GM08714 (cell line): ENCODE results near the gene CFAP65.

Source experiments
- H3K4me3 ChIP-seq: fragments of 200-500 bp; sonication (Bioruptor generic); 2 replicates; pipeline ENCODE4 v1.5.1; 2014; ENCODE audit warnings: mild to moderate bottlenecking, low read length, inconsistent platforms
- ZNF274 ChIP-seq: IDR thresholded peaks from 2 replicates; pipeline ENCODE4 v1.6.1; 2012; ENCODE audit warnings: mild to moderate bottlenecking, low read depth, low read length

Gene CFAP65

DNA sequence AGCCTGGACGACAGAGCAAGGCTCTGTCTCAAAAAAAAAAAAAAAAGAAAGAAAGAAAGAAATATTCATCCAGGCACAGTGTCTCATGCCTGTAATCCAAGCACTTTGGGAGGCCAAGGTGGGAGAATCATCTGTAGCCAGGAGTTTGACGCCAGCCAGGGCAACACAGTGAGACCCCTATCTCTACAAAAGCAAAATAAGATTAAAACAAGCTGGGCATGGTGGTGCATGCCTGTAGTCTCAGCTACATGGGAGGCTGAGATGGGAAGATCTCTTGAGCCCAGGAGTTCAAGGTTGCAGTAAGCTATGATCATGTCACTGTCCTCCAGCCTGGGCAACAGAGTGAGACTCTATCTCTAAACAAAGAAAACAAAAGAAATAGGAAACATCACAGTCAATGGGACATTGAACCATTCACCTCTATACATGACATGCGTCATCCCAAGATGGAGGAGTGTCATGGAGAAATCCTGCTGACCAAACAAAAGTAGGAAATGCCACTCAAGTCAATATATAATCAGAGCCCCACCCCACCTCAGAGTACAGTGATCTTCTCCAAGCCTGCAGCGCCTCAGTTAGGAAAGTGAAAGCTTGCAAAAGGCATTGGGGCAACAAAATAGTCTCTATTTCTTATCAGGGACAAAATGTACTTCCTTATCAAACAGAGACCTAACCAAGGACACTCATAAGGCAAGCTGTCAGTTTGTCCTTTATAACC lies 66.1 kb downstream of the CFAP65 start:
- H3K4me3 ChIP-seq: no peak overlapping the region
- TF ChIP-seq ZNF274: no peak

DNA sequence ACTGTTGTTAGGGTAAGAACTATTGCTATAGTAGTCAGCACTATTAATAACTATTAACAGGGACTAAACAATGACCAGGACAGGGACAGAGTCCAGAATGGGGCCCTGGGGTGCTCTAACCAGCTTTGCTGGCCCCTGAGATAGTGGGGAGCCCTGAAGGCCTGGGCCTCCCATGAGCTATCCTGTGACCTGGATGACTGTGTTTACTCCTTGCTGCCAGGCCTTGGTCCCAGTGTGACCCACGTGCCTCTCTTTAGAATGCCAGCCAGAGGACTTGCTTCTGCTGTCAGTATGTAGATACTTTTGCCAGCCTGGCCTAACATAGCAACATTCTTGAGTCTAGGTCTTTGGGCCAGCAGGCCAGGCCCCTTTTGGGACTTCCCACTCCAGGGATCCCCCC lies 70.4 kb downstream of the CFAP65 start:
- TF ChIP-seq ZNF274: no peak
- no peak overlapping the region for H3K4me3 ChIP-seq

- TF ChIP-seq ZNF274: no peak
- H3K4me3 ChIP-seq: no peak overlapping the region
These were observed 77.1 kb downstream of the CFAP65 start for GRCh38 chr2:218964041-218964771.

- no peak overlapping the region for H3K4me3 ChIP-seq
These were observed 77.7 kb downstream of the CFAP65 start for GRCh38 chr2:218963601-218964000.

DNA sequence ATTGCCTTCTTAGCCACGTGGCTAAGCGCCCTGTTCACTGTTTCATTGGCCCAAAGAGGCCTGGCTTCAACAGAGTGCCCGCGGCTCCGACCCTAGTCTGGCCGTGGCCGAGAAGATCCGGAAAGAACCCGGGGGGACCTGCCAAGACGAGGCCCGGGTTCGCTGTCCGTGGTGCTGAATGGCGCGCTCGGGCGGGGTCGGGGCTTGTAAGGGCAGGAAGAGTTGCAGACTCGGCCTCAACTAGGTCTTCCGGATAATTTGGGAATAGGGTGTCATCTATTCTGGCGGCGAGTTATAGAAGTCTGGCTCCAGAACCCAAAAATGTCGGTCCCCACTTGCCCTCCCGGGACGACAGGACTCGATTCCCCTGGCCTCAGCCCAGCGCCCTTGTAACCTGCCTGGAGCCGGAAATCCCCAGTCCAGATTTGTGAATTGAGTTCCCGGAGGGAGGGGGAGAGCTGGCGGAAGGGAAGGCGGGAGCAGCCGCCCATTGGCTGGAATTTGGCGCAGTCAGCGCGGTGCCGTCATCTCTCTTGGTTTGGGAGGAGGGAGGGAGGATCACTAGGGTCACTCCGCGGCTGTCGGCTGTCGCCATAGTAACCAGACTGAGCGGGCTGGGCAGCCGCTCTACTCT lies 78.3 kb downstream of the CFAP65 start:
- no peak for TF ChIP-seq ZNF274
- no peak overlapping the region for H3K4me3 ChIP-seq

More at GRCh38 chr2:218963601-218964000, 77.7 kb downstream of the CFAP65 start:
- no peak for TF ChIP-seq ZNF274

DNA sequence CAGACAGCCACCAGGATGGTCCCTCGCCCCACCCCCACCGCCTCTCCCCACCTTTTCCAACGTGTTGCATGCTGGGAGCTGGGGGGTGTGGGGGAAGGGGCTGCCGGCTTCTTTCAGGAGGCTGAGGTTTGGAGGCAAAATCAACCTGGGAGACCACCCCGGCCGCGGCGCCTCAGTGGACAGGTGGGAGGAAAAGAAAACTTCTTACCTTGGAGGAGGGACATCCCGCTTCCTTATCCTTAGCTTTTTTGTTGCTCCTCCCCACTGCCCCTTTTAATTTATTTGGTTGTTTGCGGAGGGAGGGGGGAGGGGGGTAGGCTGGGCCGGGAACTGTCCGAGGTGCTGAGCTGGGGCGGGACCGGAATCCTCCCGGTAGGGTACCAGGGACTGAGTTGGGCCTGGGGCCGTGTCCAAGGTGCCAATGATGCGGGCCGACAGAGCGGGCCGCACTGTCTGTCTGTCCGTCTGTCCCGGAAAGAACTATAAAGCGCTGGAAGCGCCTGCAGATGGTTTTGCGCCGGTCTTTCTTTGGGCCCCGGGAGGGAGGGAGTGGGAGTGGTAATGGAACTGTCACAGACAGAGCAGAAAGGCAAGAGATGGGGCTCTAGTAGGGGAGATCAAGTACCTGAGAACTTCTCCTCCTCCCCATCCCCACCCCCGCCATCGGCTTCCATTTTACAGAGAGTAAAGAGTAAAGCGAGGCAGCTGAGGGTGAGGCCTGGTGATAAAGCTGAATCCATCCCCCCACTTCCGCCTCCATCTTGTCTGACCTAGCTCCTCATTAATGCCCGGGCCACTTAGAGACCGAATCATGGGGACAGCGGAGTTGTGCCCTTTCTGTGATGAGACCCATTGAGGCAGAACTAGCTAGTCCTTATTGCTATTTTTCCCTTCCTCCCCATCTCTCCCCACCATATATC lies 79.4 kb downstream of the CFAP65 start:
- no peak overlapping the region for H3K4me3 ChIP-seq
- TF ChIP-seq ZNF274: no peak

DNA sequence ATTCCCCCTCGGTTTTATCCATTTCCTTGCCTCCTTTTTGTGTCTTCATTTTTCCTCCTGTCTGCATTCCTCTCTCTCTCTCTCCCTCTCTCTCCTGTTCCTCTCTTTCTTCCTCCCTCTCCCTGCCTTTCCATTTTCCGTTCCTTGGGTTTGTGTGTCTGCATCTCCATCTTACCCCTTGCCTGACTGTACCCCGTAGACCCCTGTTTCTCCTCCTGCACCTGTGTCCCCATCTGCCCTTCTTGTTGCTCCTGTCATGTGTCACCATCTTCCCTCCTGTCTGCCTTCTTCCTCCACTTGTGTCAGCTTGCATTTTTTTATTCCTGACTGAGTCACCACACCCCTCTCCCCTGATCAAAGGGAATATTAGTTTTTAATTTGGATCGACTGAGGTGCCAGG lies 80.1 kb downstream of the CFAP65 start:
- no peak for TF ChIP-seq ZNF274
- H3K4me3 ChIP-seq: no peak overlapping the region

GRCh38 chr2:218960309-218961165 lies 80.8 kb downstream of the CFAP65 start:
- no peak for TF ChIP-seq ZNF274
- no peak overlapping the region for H3K4me3 ChIP-seq

DNA sequence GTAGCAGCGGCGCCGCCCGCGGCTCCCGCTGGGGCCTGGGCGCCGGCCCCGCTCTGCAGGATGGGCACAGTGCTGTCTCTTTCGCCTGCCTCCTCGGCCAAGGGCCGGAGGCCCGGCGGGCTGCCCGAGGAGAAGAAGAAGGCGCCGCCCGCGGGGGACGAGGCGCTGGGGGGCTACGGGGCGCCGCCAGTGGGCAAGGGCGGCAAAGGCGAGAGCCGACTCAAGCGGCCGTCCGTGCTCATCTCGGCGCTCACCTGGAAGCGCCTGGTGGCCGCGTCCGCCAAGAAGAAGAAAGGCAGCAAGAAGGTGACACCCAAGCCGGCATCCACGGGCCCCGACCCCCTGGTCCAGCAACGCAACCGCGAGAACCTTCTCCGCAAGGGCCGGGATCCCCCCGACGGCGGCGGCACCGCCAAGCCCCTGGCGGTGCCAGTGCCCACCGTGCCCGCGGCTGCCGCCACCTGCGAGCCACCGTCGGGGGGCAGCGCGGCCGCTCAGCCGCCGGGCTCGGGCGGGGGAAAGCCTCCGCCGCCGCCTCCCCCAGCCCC lies 81.5 kb downstream of the CFAP65 start:
- no peak for TF ChIP-seq ZNF274
- H3K4me3 ChIP-seq: peak overlapping the region; percentile 44; the same call in 1 of the 2 replicates

DNA sequence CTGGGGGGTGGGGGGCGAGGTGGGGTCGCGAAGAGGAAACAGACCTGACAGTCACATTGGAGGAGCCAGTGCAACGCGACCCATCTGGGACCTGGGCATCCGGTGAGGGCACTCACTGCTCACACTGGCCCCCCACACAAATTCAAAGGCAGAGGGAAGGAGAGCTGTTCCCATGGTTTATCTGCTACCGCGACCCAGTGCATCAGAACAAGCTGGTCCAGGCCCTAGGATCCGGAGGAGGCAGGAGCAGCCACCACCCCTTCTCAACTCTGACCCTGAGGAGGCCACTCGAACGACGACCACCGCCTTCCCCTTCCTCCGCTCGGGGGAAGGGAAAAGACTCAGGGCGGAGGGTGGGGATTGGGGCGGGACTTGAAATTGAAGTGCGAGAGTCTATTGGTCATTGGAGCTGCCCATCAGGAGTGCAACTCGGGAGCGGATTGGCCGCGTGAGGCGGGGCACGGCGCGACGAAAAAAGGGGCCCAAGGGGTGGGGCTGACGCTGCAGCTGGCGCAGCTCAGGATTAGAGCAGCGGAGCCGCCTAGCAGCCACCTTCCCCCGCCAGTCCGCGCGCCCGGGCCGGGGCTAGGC lies 82.1 kb downstream of the CFAP65 start, which contains the start of gene CDK5R2:
Gene CDK5R2, plus strand, starts transcription at position 526 of the 591 bp plus-strand sequence. CDS start 155 bp downstream, outside the sequence.
- no peak for TF ChIP-seq ZNF274

GRCh38 chr2:218958276-218958675 lies 83.0 kb downstream of the CFAP65 start:
- no peak for TF ChIP-seq ZNF274
- H3K4me3 ChIP-seq: no peak overlapping the region

More for the DNA sequence above, 82.1 kb downstream of the CFAP65 start, which contains the start of gene CDK5R2:
- H3K4me3 ChIP-seq: peak within 1 kb of the TSS; percentile 44; the same call in 1 of the 2 replicates

DNA sequence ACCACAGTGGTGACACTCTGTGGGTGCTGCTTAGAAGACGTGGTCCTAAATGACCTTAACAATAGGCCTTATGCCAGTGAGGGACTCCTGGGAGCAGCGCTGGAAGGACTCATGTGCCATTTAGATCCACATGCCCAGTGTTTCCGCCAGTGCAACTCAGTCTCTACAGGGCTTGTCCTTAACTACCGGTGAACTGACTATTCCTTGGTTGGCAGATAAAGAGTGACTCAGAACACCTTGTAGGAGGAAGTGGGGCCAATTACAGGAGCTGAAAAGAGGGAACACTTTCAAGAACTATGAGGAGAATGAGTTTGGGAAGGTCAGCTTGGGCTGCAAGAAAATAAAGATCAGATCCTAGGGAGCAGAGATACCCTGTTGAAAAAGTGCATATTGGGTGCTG lies 83.6 kb downstream of the CFAP65 start:
- no peak overlapping the region for H3K4me3 ChIP-seq
- no peak for TF ChIP-seq ZNF274
